ENCODE measurements around the gene CCL4. TPM values are rescaled to one million over a fixed set of nuclear protein-coding genes. Genes with fewer than 3 reads are reported as not detected.

CCL4 gene
- not detected in 2 replicates for polyA plus RNA-seq

GRCh38 chr17:36103401-36103975, at the start of gene CCL4:
Gene CCL4 (plus strand): TSS chr17:36103827. CDS start chr17:36103906, 79 bp downstream.

GRCh38 chr17:36063786-36064541, 39.7 kb upstream of the CCL4 start, which contains the start of gene CCL18:
Gene CCL18 (plus strand): TSS chr17:36064272. CDS start chr17:36064343, 71 bp downstream.

GRCh38 chr17:36089888-36090836, 13.5 kb upstream of the CCL4 start, which contains the start of gene CCL3:
Gene CCL3 (minus strand): TSS chr17:36090143. CDS start chr17:36090058, 85 bp downstream.

Other genes starting within 250 kb of the CCL4 start
- not detected in 2 replicates for gene HEATR9, start 234.9 kb upstream of the CCL4 start, polyA plus RNA-seq
- not detected in 2 replicates for gene CCL5, start 223.5 kb upstream of the CCL4 start, polyA plus RNA-seq
- 3.4 TPM in 1 of 2 replicates, not detected in the other for gene RDM1, start 173.1 kb upstream of the CCL4 start, polyA plus RNA-seq
- not detected in 2 replicates for gene LYZL6, start 160.1 kb upstream of the CCL4 start, polyA plus RNA-seq
- not detected in 2 replicates for gene CCL16, start 122.3 kb upstream of the CCL4 start, polyA plus RNA-seq
- not detected in 2 replicates for gene CCL14, start 117.1 kb upstream of the CCL4 start, polyA plus RNA-seq
- gene CCL15, start 102.3 kb upstream of the CCL4 start, polyA plus RNA-seq, result not detected in 2 replicates
- gene CCL23, start 85.9 kb upstream of the CCL4 start, polyA plus RNA-seq, result not detected in 2 replicates
- gene CCL18, start 39.6 kb upstream of the CCL4 start, polyA plus RNA-seq, result not detected in 2 replicates
- not detected in 2 replicates for gene CCL3, start 13.7 kb upstream of the CCL4 start, polyA plus RNA-seq
- not detected in 2 replicates for gene TBC1D3B, start 72.8 kb downstream of the CCL4 start, polyA plus RNA-seq
- gene CCL3L1, start 92.9 kb downstream of the CCL4 start, polyA plus RNA-seq, result not detected in 2 replicates
- 1.2 TPM in 1 of 2 replicates, not detected in the other for gene CCL4L2, start 107.2 kb downstream of the CCL4 start, polyA plus RNA-seq
- 0.13 TPM in 1 of 2 replicates, not detected in the other for gene TBC1D3I, start 160.7 kb downstream of the CCL4 start, polyA plus RNA-seq
- 0.18 TPM in 1 of 2 replicates, not detected in the other for gene TBC1D3G, start 220.1 kb downstream of the CCL4 start, polyA plus RNA-seq

Measured in Purkinje cell (primary cell).